GM18868 (cell line): ENCODE data around the gene MPV17L2.

Source experiments
- ATAC-seq: cut with Tn5 transposase; IDR thresholded peaks from one replicate; pipeline ENCODE4 v1.9.1; 2021; ENCODE audit warnings: mild to moderate bottlenecking, moderate library complexity; ENCODE audit not compliant: unreplicated experiment

Gene MPV17L2

DNA sequence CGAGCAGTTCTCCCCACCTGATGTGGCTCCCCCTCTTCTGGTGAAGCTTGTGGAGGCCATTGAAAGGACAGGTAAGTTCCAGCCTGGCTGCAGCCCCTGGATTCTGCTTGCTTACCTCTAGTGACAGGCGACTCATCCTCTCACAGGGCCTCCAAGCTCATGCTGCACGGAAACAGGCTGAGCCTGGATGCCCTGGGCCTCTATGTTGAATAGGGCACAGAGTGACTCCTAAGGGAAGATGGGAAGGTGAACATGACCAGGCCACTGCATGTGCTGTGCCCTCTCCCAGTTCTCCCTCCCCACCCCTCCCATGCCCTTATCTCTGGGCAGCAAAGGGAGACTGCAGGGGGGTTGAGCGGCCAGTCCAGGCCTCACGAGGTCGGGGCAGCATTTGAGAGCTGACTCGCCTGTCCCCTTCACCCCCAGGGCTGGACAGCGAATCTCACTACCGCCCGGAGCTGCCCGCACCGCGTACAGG, 32.5 kb upstream of the MPV17L2 start:
- ATAC-seq, result no peak

DNA sequence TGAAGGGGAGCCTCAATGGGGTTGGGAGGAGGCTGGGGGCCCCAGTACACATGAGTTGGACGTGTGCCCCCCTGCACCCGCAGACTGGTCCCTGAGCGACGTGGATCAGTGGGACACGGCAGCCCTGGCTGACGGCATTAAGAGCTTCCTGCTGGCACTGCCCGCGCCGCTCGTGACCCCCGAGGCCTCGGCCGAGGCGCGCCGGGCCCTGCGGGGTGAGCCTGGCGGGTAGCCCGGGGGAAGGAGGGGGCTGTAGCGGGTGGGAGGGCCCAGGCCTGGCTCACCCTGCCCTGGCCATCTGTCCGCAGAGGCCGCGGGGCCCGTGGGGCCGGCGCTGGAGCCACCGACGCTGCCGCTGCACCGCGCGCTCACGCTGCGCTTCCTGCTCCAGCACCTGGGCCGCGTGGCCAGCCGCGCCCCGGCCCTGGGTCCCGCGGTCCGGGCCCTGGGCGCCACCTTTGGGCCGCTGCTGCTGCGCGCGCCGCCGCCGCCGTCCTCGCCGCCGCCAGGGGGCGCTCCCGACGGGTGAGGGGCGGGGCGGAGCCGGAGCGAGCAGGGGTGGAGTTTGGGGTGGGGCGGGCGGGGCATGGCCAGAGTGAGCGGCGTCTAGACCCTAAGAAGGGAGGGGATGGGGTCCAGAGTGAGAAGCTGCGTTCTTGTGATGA, 31.9 kb upstream of the MPV17L2 start:
- peak; percentile 47 for ATAC-seq

DNA sequence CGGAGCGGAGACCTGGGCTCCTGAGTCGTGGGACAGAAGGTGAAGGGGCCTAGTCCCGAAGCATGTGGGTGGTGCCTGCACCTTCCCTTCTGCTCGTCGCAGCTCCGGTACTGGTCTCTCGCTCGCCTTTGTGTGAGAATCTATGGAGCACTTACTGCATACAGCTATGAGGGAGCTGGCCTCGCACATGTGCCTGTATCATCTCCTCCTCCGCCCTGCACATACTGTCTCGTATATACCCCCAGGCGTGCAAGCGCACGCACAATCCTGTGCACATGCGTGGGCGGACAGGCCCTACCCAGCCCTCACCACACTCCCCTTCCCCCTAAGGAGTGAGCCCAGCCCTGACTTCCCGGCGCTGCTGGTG, 31.4 kb upstream of the MPV17L2 start:
- ATAC-seq, result no peak

DNA sequence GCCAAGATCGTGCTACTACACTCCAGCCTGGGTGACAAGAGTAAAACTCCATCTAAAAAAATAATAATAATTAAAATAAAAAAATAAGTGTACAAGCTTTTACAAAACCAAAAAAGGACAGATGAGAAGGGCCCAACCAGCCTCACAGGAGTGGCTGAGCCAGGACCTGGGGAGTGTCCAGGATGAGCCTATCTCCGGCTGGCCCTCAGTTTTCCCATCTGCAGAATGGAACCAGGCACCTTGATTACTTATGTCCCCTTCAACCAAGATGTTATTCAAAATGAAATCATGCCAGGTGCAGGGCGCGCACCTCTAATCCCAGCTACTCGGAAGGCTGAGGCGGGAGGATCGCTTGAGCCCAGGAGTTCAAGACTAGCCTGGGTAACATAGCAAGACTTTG, 28.9 kb upstream of the MPV17L2 start:
- ATAC-seq, result no peak

DNA sequence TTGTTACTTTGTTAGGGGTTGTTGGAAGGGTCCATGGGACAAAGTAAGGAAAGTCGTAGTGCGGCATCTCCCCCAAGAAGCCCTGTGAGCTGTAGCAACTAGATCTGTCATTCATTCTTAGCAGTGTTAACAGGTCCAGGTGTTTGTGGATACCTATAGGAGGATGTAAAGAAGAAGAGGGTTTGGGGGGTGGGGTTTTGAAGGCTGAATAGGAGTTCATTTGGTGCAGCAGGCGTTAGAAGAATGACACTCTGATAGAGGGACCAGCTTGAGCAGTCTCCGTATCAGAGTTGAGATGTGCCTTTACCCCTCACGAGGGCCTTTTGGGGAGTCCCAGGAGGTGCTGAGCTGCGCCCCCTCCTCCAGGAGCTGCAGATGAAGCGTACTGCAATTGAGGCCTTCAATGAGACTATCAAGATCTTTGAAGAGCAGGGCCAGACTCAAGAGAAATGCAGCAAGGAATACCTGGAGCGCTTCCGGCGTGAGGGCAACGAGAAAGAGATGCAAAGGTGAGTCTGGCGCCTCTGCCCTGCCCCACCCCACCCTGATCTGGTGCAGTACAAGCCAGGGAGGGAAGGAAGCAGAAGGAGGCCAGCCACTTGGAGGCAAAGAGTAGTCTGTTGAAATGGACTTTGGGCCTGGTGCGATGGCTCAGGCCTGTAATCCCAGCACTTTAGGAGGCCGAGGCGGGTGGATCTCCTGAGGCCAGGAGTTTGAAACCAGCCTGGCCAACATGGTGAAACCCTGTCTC, 27.0 kb upstream of the MPV17L2 start:
- ATAC-seq, result no peak

DNA sequence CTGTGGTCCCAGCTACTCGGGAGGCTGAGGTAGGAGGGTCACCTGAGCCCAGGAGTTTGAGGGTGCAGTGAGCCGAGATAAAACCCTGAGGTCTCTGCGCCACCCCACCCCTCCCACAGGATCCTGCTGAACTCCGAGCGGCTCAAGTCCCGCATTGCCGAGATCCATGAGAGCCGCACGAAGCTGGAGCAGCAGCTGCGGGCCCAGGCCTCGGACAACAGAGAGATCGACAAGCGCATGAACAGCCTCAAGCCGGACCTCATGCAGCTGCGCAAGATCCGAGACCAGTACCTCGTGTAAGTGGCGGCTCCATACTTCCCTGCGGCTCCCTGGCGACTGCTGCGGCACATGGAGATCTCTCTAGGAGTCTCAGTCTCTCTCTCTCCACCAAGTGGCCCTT, 26.0 kb upstream of the MPV17L2 start:
- no peak for ATAC-seq

DNA sequence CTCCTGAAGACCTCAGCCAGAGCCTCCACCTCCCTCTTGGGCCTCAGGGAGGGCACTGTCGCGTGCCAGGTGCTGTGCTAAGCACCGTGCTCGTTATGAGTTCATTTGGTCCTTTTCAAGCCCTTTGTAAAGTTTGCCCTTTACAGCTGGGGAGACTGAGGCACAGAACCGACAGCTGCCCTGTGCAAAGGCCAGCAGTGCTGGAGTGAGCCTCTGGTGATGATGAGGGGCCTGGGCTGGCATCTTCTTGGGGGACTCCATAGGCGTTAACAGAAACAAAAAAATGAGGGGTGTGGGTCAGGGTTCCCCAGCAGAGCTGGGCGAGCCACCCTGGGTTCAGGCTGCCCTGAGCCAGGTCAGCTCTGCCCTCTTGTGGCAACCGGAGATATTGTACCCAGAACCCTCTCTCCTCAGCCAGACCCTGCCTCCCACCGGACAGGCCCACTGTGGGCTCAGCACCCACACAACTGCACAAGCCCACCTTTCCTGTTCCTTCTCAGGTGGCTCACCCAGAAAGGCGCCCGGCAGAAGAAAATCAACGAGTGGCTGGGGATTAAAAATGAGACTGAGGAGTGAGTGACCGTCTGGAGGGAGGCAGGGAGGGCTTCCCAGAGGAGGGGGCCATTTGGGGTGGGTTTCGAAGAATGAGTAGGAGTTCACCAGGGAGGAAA, 24.9 kb upstream of the MPV17L2 start:
- no peak for ATAC-seq

DNA sequence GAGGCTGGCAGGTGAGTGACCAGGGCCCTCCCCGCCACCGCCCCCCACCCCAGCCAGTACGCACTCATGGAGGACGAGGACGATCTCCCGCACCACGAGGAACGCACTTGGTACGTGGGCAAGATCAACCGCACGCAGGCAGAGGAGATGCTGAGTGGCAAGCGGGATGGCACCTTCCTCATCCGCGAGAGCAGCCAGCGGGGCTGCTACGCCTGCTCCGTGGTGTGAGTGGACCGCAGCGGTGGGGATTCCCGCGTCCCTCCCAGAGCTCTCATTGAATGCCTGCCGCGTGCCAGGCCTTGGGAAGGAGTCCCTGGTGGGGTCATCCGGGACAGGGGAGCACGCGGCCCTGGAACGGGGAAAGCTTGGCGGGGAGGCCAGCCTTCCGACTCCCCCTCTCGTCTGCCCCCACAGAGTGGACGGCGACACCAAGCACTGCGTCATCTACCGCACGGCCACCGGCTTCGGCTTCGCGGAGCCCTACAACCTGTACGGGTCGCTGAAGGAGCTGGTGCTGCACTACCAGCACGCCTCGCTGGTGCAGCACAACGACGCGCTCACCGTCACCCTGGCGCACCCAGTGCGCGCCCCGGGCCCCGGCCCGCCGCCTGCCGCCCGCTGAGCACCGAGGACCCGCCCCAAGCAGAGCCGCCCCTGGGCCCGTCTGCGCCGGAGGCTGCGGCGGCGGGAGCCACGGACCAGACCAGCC, 24.2 kb upstream of the MPV17L2 start:
- no peak for ATAC-seq

DNA sequence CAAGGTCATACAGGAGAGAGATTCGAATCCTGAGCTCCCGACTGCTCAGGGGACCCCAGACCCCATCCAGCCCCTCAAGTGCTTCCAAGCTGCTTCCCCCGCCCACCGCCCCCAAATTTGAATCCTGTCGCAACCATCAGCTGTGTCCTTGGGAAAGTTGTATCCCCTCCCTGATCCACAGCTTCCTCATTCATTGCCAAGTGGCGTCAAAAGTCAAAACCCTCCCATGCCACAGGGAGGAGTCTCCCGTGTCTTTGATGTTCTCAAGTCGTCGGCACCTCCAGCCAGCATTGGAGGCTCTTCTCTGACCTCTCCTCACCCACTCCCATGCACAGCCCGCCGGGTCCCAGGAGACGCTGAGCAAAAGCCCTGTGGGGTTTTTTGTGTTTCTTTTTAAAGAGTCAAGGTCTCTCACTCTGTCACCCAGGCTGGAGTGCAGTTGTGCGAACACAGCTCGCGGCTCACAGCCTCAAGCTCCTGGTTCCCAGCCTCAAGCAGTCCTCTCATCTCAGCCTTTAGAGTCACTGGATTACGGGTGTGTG, 22.2 kb upstream of the MPV17L2 start:
- ATAC-seq, result no peak

DNA sequence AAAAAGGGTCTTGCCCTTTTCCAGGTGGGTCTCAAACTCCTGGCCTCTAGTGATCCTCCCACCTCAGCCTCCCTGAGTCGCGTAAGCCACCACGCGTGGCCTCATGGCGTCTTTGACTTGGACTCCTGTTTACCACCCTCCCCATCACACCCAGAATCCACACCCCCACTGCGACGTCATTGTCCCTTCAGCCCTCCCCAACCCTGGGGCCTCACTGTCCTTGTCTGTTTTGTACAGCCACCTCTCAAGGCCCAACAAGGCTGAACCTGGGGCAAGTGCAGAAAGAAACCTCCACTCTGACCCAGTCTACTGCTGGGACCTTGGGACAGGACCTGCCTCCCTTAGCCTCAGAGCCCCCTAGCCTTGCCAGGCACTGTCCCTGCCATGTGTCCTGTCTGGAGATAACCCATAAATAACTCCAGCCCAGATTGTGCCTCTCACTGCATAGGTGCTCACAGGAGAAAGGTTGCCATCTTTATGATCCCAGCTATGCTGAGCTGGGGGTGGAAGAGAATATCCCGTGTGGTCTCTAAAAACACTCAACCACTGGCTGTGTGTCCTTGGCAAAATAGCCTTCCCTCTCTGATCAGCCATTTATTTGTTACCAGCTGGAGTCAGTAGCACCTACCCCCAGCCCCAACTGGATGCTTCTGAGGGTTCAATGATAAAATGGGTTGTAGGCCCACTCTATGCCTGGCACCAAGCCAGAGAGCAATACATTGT, 21.3 kb upstream of the MPV17L2 start:
- ATAC-seq, result no peak

DNA sequence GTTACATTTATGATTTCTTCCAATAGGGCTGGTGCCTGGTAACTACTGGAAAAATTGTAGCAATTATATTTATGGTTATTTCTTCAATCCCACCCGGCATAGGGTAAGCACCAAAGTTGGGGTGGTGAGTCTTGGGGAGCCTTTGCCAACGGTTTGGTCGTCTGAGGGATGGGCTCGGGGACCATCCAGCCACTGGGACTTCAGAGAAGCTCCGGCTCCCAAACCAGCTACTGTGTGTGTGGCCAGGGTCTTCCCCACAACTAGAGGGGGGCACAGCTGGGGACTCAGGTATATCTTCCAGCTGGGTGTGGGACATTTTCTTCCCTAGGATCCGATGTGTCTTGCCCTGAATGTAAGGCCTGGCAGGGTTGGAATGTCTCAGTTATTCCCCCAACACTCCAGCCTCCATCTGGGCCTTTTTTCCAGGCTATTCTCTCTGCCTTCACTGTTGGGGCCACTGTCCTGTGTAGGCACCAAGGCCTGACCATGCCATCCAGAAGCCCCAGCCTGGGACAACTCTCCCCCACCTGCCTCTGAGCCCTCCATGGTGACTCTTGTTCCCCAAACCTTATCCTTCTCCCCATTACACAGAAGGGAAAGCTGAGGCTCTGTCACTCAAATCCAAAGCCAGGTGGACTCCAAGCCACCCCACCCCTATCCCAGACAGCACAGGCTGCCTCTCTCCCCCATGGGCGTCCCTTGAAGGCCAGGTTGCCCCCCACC, 20.5 kb upstream of the MPV17L2 start:
- no peak for ATAC-seq

DNA sequence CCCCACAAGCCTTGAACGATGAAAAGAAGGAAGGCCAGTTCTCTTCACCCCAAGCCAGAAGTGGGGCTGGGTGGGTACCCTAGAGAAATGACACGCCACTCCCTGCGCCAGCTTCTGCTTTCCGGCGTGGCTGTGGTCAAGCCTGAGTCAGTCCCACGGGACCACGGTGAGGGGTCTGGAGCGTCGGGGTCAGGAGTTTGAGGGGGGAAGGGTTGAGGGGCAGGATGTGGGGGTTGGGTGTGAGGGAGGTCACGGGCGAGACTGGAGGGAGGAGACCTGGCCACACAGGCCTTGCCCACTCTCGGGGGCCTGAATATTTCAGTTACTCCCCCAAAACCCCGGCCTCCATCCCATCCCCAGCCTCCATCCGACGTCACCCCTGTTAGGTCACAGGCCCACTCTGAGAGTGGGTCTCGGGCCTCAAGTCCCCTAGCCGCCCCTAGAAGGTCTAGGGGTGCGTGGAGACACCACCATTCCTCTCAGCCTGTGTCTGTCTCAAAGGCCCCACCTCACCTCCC, 19.9 kb upstream of the MPV17L2 start:
- no peak for ATAC-seq

DNA sequence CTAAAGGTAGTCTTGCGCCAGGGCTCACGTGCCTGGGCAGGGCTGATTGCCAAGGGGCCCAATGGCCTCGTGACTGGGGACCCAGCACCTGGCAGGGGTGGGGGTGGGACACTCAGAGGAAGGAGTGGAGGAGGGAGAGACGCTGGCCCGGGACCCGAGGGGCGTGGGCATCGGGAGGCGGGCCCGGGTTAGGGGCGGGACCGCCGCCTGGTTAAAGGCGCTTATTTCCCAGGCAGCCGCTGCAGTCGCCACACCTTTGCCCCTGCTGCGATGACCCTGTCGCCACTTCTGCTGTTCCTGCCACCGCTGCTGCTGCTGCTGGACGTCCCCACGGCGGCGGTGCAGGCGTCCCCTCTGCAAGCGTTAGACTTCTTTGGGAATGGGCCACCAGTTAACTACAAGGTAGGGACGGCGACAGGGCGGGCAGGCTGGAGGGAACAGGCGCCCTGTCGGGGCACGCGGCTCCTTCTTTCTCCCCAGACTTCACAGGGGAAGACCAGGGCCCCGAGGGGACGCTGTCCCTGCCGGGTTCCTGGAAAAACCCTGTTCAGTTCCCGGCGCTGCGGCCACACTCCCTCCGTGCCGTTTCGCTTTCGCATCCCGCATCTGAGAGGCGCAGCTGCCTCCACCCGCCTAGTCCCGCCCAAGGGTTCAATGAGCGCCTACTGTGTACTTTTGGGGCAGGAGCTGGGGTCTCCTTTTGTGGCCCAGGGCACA, 19.3 kb upstream of the MPV17L2 start, which contains the start of gene IFI30:
Gene IFI30, plus strand, starts transcription at position 242 of the 717 bp plus-strand sequence. Its CDS starts 29 bp downstream, at position 271.
- peak; percentile 49 for ATAC-seq

DNA sequence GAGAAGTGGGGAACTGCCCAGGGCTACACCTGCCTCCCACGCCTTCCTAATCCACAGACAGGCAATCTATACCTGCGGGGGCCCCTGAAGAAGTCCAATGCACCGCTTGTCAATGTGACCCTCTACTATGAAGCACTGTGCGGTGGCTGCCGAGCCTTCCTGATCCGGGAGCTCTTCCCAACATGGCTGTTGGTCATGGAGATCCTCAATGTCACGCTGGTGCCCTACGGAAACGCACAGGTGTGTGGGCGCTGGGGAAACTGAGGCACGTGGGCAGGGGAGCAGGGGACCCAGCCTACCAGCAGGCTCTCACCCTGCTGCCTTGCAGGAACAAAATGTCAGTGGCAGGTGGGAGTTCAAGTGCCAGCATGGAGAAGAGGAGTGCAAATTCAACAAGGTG, 18.0 kb upstream of the MPV17L2 start:
- no peak for ATAC-seq

DNA sequence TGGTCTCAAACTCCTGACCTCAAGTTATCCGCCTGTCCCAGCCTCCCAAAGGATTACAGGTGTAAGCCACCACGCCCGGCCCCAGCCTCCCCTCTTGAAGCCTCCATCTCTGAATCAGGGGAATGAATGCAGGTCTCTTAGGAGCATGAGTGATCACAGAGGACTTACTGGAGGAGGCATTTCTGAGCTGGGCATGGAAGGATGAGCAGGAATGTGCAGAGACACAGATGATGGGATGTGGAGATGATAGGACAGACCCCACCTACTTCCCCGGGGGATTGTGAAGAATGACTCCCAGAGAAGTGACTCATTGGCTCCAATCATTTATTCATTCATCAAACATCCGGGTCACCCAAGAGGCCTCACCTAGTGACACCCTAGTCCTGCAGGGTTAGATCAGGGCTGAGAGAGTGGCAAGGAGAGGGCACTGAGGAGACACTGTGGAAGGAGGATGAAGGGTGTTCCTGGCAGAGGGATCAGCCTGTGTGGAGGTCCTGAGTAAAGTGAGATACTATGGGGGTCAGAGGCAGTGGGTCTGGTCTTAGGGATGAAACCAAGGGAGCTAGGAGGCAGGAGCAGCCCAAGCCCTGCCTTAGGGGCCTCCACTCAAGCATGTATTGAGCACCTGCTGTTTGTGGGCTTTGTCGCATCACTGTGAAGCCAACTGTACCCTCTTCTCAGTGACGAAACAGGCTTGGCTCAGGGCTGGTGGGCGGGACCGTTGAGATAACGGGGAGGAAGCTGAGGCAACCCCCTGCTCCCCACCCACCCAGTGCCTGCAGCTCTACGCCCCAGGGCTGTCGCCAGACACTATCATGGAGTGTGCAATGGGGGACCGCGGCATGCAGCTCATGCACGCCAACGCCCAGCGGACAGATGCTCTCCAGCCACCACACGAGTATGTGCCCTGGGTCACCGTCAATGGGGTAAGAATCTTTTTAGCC, 16.4 kb upstream of the MPV17L2 start:
- no peak for ATAC-seq

DNA sequence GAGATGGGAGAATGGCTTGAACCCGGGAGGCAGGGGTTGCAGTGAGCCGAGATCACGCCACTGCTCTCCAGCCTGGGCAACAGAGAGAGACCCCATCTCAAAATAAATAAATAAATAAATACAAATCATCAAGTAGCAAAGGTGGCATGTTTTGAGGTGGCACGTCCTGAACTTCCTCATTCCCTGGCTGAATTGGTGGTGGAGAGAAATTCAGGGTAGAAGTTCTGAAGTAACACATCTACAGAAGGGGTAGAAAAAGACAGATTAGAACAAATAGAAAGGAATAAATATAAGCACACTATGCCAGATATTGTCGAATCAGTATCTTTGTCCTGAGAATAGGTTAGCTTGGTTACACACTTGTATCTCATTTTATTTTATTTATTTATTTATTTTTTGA, 13.1 kb upstream of the MPV17L2 start:
- no peak for ATAC-seq

DNA sequence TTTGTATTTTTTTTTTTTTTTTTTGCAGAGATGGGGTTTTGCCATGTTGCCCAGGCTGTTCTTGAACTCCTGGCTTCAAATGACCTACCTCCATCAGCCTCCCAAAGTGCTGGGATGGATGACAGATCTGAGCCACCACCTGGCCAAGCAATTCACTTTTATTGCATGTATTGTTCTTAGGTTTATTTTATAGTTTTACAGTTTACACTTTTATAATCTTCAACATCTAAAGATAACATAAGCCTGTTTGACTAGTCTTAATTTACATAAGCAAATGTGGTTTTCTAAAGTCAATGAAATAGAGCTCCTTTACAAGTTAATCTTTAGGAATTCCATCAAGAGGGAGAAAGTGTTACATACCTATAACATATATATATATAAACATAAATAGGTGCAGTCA, 9.5 kb upstream of the MPV17L2 start:
- ATAC-seq, result no peak

DNA sequence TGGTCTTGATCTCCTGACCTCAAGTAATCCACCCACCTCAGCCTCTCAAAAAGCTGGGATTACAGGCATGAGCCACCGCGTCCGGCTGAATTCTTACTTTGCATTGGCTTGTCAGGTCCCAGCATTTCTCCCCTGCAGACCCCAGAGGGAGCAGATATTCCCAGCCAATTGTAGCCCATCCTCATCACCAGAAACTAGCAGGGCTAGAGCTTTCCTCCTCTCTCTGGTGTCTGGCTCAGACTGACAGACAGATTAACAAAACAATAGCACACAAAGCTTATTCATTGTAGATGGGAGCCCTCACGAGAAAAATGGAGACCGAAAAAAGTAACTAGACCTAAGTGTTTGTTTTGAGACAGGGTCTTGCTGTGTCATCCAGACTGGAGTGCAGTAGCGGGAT, 7.5 kb upstream of the MPV17L2 start:
- ATAC-seq, result no peak
